Gastroesophageal sphincter (tissue), 4 donors: Measurements from ENCODE around the gene CASP9. TPM values are rescaled to one million over a fixed set of nuclear protein-coding genes. Genes with fewer than 3 reads are reported as not detected.

Experiments
- ATAC-seq: fragments of 150-250 bp; one replicate; pipeline ENCODE4 v1.9.1; 2016; ENCODE audit warnings: mild to moderate bottlenecking, moderate library complexity
- H3K27ac ChIP-seq, 4 donors: fragments of 200-600 bp; sonication (generic) in 3 of 4; 1 replicate in 3 of 4; 2 replicates in 1 of 4; pipeline ENCODE4 v1.5.1; 2016 to 2019
- H3K27me3 ChIP-seq: fragments of 200-600 bp; sonication (generic); one replicate; pipeline ENCODE4 v1.5.1; 2019
- H3K36me3 ChIP-seq, 2 donors: fragments of 200-600 bp; sonication (generic); one replicate each; pipeline ENCODE4 v1.5.1; 2019; ENCODE audit warnings: control low read depth in 1 of 2
- H3K4me1 ChIP-seq, 3 donors: fragments of 200-600 bp; sonication (generic); 1 replicate in 2 of 3; 2 replicates in 1 of 3; pipeline ENCODE4 v1.5.1; 2016 to 2019; ENCODE audit warnings: control low read depth in 2 of 3
- H3K4me3 ChIP-seq, 2 donors: fragments of 200-600 bp; sonication (generic); one replicate each; pipeline ENCODE4 v1.5.1; 2019; ENCODE audit warnings: mild to moderate bottlenecking in 1 of 2, moderate library complexity in 1 of 2
- H3K9me3 ChIP-seq, 3 donors: fragments of 200-600 bp; sonication (generic); one replicate each; pipeline ENCODE4 v1.5.1; 2017 to 2019; ENCODE audit warnings: control low read depth in 2 of 3
- EP300 ChIP-seq: sonication (generic); formaldehyde crosslinking; IDR thresholded peaks from one replicate; pipeline ENCODE4 v1.6.1; 2017; ENCODE audit warnings: antibody characterized with exemption, mild to moderate bottlenecking
- POLR2A ChIP-seq, 2 donors: fragments of 450-650 bp; IDR thresholded peaks; one replicate each; pipeline ENCODE4 v1.6.1; 2017; ENCODE audit warnings: antibody characterized with exemption in 2 of 2, mild to moderate bottlenecking in 2 of 2, moderate library complexity in 1 of 2
- POLR2AphosphoS5 ChIP-seq: sonication (generic); formaldehyde crosslinking; IDR thresholded peaks from one replicate; pipeline ENCODE4 v1.6.1; 2017; ENCODE audit warnings: antibody characterized with exemption
- WGBS, 2 donors: methylation state at CpG; one replicate each; pipeline ENCODE4 v1.1.5; 2018; ENCODE audit warnings: low coverage in 1 of 2; 5-methylcytosine and 5-hydroxymethylcytosine counted together
- total RNA-seq, 4 donors: library from RNA; depleted of rRNA; stranded (reverse); fragments of >200 nt; gene quantifications; one replicate each; pipeline ENCODE4 v1.1.0, GENCODE V29; 2016
- TF ChIP-seq, protein P1 (sequence below), 4 experiments: fragments of 200-600 bp in 2 of 4; fragments of 450-650 bp in 2 of 4; sonication (generic) in 1 of 4; IDR thresholded peaks; one replicate each; pipeline ENCODE4 v1.5.1; 2017 to 2019; ENCODE audit warnings: antibody characterized with exemption in 4 of 4, mild to moderate bottlenecking in 2 of 4, moderate library complexity in 2 of 4

The CASP9 gene
- total RNA-seq: 10 to 100 TPM; 11.0 to 22.5 (median 14.3) TPM

GRCh38 chr1:15524021-15524282 lies at the start of gene CASP9:
CASP9 (minus strand) TSS chr1:15524215; CDS start chr1:15524200, 15 bp downstream.
- H3K9me3 ChIP-seq: no peaks in the 10 kb centered on the region
- H3K4me3 ChIP-seq: peak within 1 kb of the TSS; percentile 71 to 94
- WGBS, 2 donors: 0% methylated on average over 3 of the region's 27 CpGs; no CpG with 5 or more reads in 1 of the 2 donors
- peak in 1 of 2 donors; percentile 27 for TF ChIP-seq POLR2A (IDR thresholded peaks at IDR 0.05)
- TF ChIP-seq, protein P1, sequence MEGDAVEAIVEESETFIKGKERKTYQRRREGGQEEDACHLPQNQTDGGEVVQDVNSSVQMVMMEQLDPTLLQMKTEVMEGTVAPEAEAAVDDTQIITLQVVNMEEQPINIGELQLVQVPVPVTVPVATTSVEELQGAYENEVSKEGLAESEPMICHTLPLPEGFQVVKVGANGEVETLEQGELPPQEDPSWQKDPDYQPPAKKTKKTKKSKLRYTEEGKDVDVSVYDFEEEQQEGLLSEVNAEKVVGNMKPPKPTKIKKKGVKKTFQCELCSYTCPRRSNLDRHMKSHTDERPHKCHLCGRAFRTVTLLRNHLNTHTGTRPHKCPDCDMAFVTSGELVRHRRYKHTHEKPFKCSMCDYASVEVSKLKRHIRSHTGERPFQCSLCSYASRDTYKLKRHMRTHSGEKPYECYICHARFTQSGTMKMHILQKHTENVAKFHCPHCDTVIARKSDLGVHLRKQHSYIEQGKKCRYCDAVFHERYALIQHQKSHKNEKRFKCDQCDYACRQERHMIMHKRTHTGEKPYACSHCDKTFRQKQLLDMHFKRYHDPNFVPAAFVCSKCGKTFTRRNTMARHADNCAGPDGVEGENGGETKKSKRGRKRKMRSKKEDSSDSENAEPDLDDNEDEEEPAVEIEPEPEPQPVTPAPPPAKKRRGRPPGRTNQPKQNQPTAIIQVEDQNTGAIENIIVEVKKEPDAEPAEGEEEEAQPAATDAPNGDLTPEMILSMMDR (IDR thresholded peaks at IDR 0.05): peak in 2 of 4 experiments; percentile 17 to 29
- TF ChIP-seq POLR2AphosphoS5: peak; percentile 58
- no peak for TF ChIP-seq EP300
- ATAC-seq: no peak
- H3K27ac ChIP-seq: peak within 1 kb of the TSS; percentile 94 to 100 (median 95)
- peaks cover 0 to 47% (median 11%) of the 10 kb centered on the region in 3 donors for H3K4me1 ChIP-seq
- no peaks in the 10 kb centered on the region for H3K36me3 ChIP-seq
- no peaks in the 10 kb centered on the region for H3K27me3 ChIP-seq

- H3K36me3 ChIP-seq: peaks cover 0 to 35% of the 10 kb centered on the region in 2 donors
- H3K4me1 ChIP-seq: no peaks in the 10 kb centered on the region
- WGBS, 2 donors: 75 to 76% methylated on average over 8 of the region's 9 CpGs
- no peaks in the 10 kb centered on the region for H3K9me3 ChIP-seq
- TF ChIP-seq, protein P1 (IDR thresholded peaks at IDR 0.05): no peak
- TF ChIP-seq POLR2A (IDR thresholded peaks at IDR 0.05) (no peak), EP300 (no peak), POLR2AphosphoS5 (no peak)
- no peak for ATAC-seq
- H3K4me3 ChIP-seq: no peak overlapping the region
- no peaks in the 10 kb centered on the region for H3K27me3 ChIP-seq
- H3K27ac ChIP-seq: no peak overlapping the region
Measured at GRCh38 chr1:15573477-15573876, 49.5 kb upstream of the CASP9 start.

- TF ChIP-seq EP300 (no peak), POLR2AphosphoS5 (no peak), POLR2A (IDR thresholded peaks at IDR 0.05) (no peak)
- TF ChIP-seq, protein P1 (IDR thresholded peaks at IDR 0.05): no peak
- ATAC-seq: no peak
- Histone ChIP-seq H3K4me1 (no peaks in the 10 kb centered on the region), H3K4me3 (no peak overlapping the region), H3K27me3 (no peaks in the 10 kb centered on the region), H3K36me3 (peaks cover 0 to 57% of the 10 kb centered on the region in 2 donors), H3K27ac (no peak overlapping the region), H3K9me3 (no peaks in the 10 kb centered on the region)
Measured at GRCh38 chr1:15571266-15571665, 47.3 kb upstream of the CASP9 start.

- H3K4me1 ChIP-seq: no peaks in the 10 kb centered on the region
- 100% methylated on average over 1 of the region's 1 CpG for WGBS, 2 donors
- no peaks in the 10 kb centered on the region for H3K9me3 ChIP-seq
- ATAC-seq: no peak
- no peak overlapping the region for H3K27ac ChIP-seq
- TF ChIP-seq POLR2AphosphoS5: no peak
- TF ChIP-seq, protein P1 (IDR thresholded peaks at IDR 0.05): no peak
- no peak for TF ChIP-seq POLR2A (IDR thresholded peaks at IDR 0.05)
- no peak for TF ChIP-seq EP300
- H3K36me3 ChIP-seq: peaks cover 0 to 61% of the 10 kb centered on the region in 2 donors
- H3K27me3 ChIP-seq: no peaks in the 10 kb centered on the region
- no peak overlapping the region for H3K4me3 ChIP-seq
Measured at GRCh38 chr1:15570861-15571260, 46.8 kb upstream of the CASP9 start.

DNA sequence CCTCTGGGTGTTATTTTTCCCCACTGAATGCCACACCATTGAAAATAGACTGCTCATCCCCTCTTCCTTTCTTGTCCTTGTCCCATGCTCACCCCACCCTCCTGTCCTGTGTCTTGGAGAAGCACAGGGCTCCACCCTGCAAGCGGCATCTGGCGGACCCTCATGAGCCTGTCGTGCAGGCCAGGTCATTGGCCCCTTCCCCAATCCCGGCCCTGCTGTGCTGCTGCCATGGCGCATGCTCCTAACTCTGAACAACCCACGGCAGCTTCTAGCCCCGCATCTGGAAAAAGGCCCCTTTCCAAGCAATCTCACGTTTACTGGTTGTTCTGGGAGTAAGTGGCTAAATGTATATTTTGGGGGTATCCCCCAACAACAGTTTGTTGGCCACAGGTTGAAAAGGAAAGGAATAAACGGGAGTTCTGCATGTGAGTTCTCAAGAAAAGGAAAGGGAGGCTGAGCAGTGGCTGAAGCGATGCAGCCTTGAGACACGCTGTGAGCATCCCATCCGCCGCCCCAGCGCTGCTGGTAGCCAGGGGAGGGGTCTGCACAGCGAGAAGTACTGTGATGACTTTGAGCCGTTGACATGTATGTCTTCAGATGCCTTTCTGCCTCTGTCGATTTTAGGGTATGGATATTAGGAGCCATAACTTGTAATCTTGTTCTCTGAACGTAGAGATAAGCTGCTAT lies 44.5 kb upstream of the CASP9 start:
- no peak overlapping the region for H3K4me3 ChIP-seq
- no peaks in the 10 kb centered on the region for H3K9me3 ChIP-seq
- ATAC-seq: no peak
- TF ChIP-seq, protein P1 (IDR thresholded peaks at IDR 0.05): no peak
- TF ChIP-seq EP300: no peak
- TF ChIP-seq POLR2AphosphoS5: no peak
- no peak for TF ChIP-seq POLR2A (IDR thresholded peaks at IDR 0.05)
- no peak overlapping the region for H3K27ac ChIP-seq
- 70 to 80% methylated on average over 5 to 6 of the region's 18 CpGs for WGBS, 2 donors
- peaks cover 5 to 77% of the 10 kb centered on the region in 2 donors for H3K36me3 ChIP-seq
- no peaks in the 10 kb centered on the region for H3K27me3 ChIP-seq
- H3K4me1 ChIP-seq: no peaks in the 10 kb centered on the region
